HFF-Myc (cell line): ENCODE results near the gene KDM5B.
"Not testable (repeated sequence)": the region's sequence is repeated elsewhere in the genome, so short reads cannot be mapped to it uniquely, and the experiment has no call there.

Experiments used
- DNase-seq: peaks from one replicate; pipeline ENCODE4 v3.0.0-alpha.2; 2011; ENCODE audit warnings: low read depth; ENCODE audit errors: extremely low read depth
- H3K4me3 ChIP-seq: replicated peaks from 2 replicates; pipeline ENCODE4 v1.5.1; 2011; ENCODE audit warnings: low read depth, mild to moderate bottlenecking, control low read depth, low read length
- TF ChIP-seq, protein P1 (sequence below): IDR thresholded peaks from 2 replicates; pipeline ENCODE4 v1.5.1; 2012; ENCODE audit warnings: mild to moderate bottlenecking, low read depth, low read length, control low read depth; ENCODE audit errors: missing control alignments

The KDM5B gene

DNA sequence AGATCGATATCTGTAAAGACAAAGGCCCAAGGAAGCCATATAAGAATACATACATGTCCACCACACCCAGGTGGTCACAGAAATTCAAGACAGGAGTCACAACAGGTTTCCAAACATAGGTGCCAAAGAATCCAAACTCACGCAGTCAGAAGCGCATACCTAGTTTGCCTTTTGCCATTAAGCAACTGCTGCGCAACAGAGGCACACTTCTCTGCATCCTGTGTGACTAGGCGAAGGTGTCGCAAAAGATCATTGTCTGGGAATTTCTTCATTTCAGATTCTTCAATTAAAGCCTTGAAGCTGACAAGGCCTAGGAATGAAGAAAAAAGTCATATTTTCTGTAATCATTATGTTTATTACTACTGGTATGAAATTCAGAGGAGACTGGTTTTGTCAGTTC lies 65.7 kb downstream of the KDM5B start:
- no peak overlapping the region for H3K4me3 ChIP-seq
- no peak for DNase-seq
- TF ChIP-seq, protein P1, sequence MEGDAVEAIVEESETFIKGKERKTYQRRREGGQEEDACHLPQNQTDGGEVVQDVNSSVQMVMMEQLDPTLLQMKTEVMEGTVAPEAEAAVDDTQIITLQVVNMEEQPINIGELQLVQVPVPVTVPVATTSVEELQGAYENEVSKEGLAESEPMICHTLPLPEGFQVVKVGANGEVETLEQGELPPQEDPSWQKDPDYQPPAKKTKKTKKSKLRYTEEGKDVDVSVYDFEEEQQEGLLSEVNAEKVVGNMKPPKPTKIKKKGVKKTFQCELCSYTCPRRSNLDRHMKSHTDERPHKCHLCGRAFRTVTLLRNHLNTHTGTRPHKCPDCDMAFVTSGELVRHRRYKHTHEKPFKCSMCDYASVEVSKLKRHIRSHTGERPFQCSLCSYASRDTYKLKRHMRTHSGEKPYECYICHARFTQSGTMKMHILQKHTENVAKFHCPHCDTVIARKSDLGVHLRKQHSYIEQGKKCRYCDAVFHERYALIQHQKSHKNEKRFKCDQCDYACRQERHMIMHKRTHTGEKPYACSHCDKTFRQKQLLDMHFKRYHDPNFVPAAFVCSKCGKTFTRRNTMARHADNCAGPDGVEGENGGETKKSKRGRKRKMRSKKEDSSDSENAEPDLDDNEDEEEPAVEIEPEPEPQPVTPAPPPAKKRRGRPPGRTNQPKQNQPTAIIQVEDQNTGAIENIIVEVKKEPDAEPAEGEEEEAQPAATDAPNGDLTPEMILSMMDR: no peak

DNA sequence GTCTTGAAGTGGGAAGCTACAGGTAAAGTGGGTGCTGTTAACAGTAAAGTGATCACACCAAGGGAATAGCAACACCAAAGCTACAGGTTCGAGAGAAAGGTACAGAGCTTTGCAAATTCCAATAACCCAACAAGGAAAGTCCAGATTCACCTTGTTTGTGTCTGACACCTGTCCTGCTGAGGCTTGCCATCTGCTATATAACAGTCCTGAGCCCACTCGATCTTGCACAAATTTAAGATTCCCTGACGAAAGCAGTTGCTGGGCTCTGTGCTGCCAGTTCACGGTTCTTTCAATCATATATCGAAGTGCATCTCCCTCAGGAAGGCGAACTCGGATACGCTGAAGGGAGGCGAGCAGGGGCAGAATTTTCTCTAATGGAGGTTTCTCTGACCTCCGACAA lies 75.0 kb downstream of the KDM5B start:
- no peak for DNase-seq
- TF ChIP-seq, protein P1: no peak
- no peak overlapping the region for H3K4me3 ChIP-seq

DNA sequence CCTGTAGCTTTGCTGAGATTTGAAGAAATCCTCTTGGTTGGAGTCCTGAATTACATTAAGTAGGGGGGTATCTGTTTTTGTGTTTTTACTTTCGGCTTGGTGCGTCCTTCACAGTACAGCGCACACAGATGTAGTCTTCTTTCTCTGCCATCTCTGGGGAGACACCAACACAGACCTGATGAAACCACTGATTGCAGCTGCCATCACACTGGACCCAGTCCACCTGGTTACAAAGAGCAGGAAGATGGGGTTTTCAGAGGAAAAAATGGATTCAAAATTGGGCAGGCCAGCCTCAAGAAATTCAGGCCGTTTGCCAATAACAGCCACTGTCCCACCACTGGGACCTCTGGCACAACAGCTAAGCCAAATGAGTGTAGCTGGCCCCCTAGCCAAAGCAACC lies 79.3 kb downstream of the KDM5B start:
- TF ChIP-seq, protein P1: no peak
- DNase-seq: no peak
- no peak overlapping the region for H3K4me3 ChIP-seq

DNA sequence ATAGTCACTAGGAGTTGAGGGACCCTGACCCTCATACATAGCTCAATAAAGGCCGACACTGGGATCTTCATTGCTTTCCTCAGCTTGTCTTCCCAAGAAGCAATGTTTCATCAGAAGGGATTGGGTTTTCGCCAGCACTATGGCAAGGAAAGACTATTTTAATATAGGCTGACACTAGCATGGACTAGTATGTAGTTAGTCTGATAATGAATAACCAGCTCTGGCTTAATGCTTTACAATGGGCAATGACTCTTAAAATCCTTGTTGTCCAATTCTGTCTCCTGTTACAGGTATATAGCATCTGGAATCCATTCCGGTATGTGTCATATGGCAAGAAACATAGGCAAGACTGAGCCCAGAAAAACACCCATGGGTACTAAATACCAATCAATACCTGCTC lies 82.7 kb downstream of the KDM5B start:
- TF ChIP-seq, protein P1: no peak
- DNase-seq: no peak
- H3K4me3 ChIP-seq: no peak overlapping the region

DNA sequence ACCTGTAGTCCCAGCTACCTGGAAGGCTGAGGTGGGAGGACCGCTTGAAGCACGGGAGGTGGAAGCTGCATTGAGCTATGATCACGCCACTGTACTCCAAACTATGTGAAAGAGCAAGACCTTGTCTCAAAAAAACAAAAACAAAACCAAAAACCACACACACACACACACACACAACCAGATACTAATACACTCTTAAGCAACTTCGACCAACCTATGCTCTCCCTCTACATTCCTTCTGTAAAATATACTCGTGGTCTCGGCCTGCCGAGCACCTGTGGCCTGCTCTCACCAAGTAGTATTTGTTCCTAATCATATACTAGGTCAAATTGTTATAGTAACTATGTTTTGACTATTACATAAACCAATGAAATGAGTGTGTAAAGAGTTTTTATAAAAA lies 84.5 kb downstream of the KDM5B start:
- H3K4me3 ChIP-seq: no peak overlapping the region
- TF ChIP-seq, protein P1: no peak
- no peak for DNase-seq

DNA sequence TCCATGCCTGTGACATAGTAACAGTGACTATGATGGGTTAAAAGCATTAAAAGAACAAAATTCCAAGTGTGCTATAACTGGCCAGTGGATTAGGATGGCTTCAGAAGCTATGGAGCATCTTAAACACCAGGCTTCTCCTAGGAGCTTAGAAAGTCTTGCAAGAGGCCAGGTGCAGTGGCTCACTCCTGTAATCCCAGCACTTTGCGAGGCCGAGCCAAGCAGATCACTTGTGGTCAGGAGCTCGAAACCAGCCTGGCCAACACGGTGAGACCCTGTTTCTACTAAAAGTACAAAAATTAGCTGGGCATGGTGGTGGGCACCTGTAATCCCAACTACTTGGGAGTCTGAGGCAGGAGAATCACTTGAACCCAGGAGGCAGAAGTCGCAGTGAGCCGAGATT lies 85.2 kb downstream of the KDM5B start:
- not testable (repeated sequence) for DNase-seq, H3K4me3 ChIP-seq

DNA sequence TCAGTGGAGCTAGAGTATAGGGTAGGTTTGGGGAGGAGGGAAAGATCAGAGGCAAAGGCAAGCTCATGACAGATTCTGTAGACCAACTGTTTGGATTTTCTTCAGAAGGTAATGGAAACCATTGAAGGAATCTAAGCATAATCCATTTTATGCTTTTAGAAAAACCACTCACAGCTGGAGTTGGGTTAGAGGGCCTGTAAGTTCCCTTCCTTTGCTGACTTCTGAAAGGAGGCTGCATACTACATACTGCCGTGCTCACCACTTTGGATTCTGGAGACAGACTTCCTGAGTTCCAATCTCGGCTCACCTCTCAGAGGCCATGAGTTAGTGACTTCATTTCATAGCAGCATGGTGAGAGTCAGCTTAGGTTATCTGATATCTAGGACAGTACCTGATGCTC lies 91.6 kb downstream of the KDM5B start:
- no peak for DNase-seq
- H3K4me3 ChIP-seq: no peak overlapping the region
- TF ChIP-seq, protein P1: no peak

DNA sequence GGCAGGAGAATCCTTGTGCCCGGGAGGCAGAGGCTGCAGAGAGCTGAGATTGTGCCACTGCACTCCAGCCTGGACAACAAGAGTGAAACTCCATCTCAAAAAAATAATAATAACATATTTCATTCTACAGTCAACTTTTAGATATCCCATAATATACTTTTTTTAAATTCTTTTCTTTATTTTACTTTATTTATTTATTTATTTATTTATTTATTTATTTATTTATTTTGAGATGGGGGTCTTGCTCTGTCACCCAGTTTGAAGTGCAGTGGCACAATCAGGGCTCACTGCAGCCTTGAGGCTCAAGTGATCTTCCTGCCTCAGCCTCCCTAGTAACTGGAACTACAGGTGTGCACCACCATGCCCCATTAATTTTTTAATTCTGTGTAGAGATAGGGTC lies 94.0 kb downstream of the KDM5B start:
- not testable (repeated sequence) for H3K4me3 ChIP-seq, DNase-seq
